Sigmoid colon (tissue), 4 donors: ENCODE results near the gene TRABD2B.

Source experiments
- CTCF ChIP-seq, 4 experiments: fragments of 450-650 bp in 3 of 4; fragments of 200-600 bp in 1 of 4; IDR thresholded peaks; one replicate each; pipeline ENCODE4 v1.5.1; 2016 to 2019; ENCODE audit warnings: antibody characterized with exemption in 4 of 4, mild to moderate bottlenecking in 3 of 4, moderate library complexity in 2 of 4
- POLR2A ChIP-seq, 2 donors: fragments of 450-650 bp; IDR thresholded peaks; one replicate each; pipeline ENCODE4 v1.6.1; 2016; ENCODE audit warnings: antibody characterized with exemption in 2 of 2, mild to moderate bottlenecking in 2 of 2, moderate library complexity in 2 of 2
- POLR2AphosphoS5 ChIP-seq, 4 donors: sonication (generic); formaldehyde crosslinking; IDR thresholded peaks; one replicate each; pipeline ENCODE4 v1.6.1; 2017; ENCODE audit warnings: antibody characterized with exemption in 4 of 4

GRCh38 chr1:47975302-47975921 lies 21.8 kb downstream of the TRABD2B start:
- TF ChIP-seq POLR2A (IDR thresholded peaks at IDR 0.05) (no peak), CTCF (IDR thresholded peaks at IDR 0.05) (no peak), POLR2AphosphoS5 (IDR thresholded peaks at IDR 0.05) (no peak)
